ENCODE measurements around the gene NEK6. TPM values are rescaled to one million over a fixed set of nuclear protein-coding genes. Genes with fewer than 3 reads are reported as not detected.
A peak's percentile ranks its signal among the peaks of the same experiment; 100 is the strongest.

Gene NEK6
- polyA plus RNA-seq, 2 of the 4 experiments (the other 2 are of a cell fraction), result 26.1 to 33.7 TPM

GRCh38 chr9:124331580-124331979 lies 73.8 kb downstream of the NEK6 start:
- POLR2A ChIA-PET, result no interaction called here
- H3K27ac ChIP-seq, result no peak overlapping the region
- DNase-seq (ENCODE audit: low read depth in 1 of 2, low spot score in 1 of 2), result no peak

GRCh38 chr9:124332361-124333202 lies 74.8 kb downstream of the NEK6 start:
- POLR2A ChIA-PET, result no interaction called here
- FAIRE-seq, result no peak
- no peak overlapping the region for H3K27ac ChIP-seq

More at GRCh38 chr9:124331580-124331979, 73.8 kb downstream of the NEK6 start:
- FAIRE-seq, result no peak
- ATAC-seq, result peak in 1 of 2 experiments; percentile 18; a peak in 2 of 6 replicates
- no peak overlapping the region for H3K4me3 ChIP-seq
- 96% methylated on average over 5 of the region's 11 CpGs for WGBS (ENCODE audit: missing lambda C conversion rate)
- CTCF ChIA-PET, result interaction anchor here (0.6 to 3.6 kb wide), 3 partner anchors 11 to 205 kb away, joined by 3 to 25 read pairs (median 9); no protein-coding TSS in a partner anchor
- TF ChIP-seq EP300 (IDR thresholded peaks at IDR 0.05) (no peak), CHD4 (IDR thresholded peaks at IDR 0.05; ENCODE audit: borderline replicate concordance) (no peak), TFCP2L1 (CRISPR knock-in tag; IDR thresholded peaks at IDR 0.05) (no peak), POLR2A (IDR thresholded peaks at IDR 0.05; ENCODE audit: low read length) (no peak), ATOH8 (CRISPR knock-in tag; IDR thresholded peaks at IDR 0.05; ENCODE audit: low read depth) (no peak), EHMT2 (IDR thresholded peaks at IDR 0.05; ENCODE audit: low read depth) (no peak)
- H3K4me1 ChIP-seq, result no peaks in the 10 kb centered on the region
- H3K9me3 ChIP-seq, result no peaks in the 10 kb centered on the region
- H3K4me2 ChIP-seq, result no peak overlapping the region

More at GRCh38 chr9:124332361-124333202, 74.8 kb downstream of the NEK6 start:
- CTCF ChIA-PET, result interaction anchor here (0.6 to 3.6 kb wide), 5 partner anchors 12 to 438 kb away, joined by 3 to 25 read pairs (median 3); no protein-coding TSS in a partner anchor
- Histone ChIP-seq H3K4me3 (no peak overlapping the region), H3K4me2 (no peak overlapping the region), H3K9me3 (0 out of 3 replicates have a peak, but pooled peaks cover 5% of the 10 kb centered on the region), H3K4me1 (no peaks in the 10 kb centered on the region)
- ATAC-seq (no peak), DNase-seq (ENCODE audit: low read depth in 1 of 2, low spot score in 1 of 2) (no peak)
- TF ChIP-seq FOSB (CRISPR knock-in tag; IDR thresholded peaks at IDR 0.05) (no peak), RARB (CRISPR knock-in tag; IDR thresholded peaks at IDR 0.05) (no peak), TFCP2L1 (CRISPR knock-in tag; IDR thresholded peaks at IDR 0.05) (no peak), PBX3 (IDR thresholded peaks at IDR 0.05) (no peak), POLR2A (IDR thresholded peaks at IDR 0.05; ENCODE audit: low read length) (no peak), ATOH8 (CRISPR knock-in tag; IDR thresholded peaks at IDR 0.05; ENCODE audit: low read depth) (no peak), MAFK (IDR thresholded peaks at IDR 0.05; ENCODE audit: partially characterized antibody) (no peak), PHF8 (IDR thresholded peaks at IDR 0.05; ENCODE audit: borderline replicate concordance, low read depth) (no peak), MYC (IDR thresholded peaks at IDR 0.05; ENCODE audit: borderline replicate concordance, low read length) (no peak), NR3C1 (IDR thresholded peaks at IDR 0.05) (no peak), KDM5A (IDR thresholded peaks at IDR 0.05) (no peak), SREBF2 (IDR thresholded peaks at IDR 0.05) (no peak), ESRRA (IDR thresholded peaks at IDR 0.05; ENCODE audit: borderline replicate concordance, low read length) (no peak), HES2 (IDR thresholded peaks at IDR 0.05) (no peak), CTCF (IDR thresholded peaks at IDR 0.05) (no peak), FOXS1 (CRISPR knock-in tag; IDR thresholded peaks at IDR 0.05) (no peak)
- 89% methylated on average over 23 of the region's 28 CpGs for WGBS (ENCODE audit: missing lambda C conversion rate)
